ENCODE results near the gene PTGES2. TPM values are rescaled to one million over a fixed set of nuclear protein-coding genes. Genes with fewer than 3 reads are reported as not detected.

The PTGES2 gene
- total RNA-seq, 4 donors from 2014 or later: 123 to 193 (median 168) TPM

- peak; percentile 89 to 98 (median 97) for DNase-seq
- Histone ChIP-seq H3K36me3 (peaks cover 0 to 26% (median 0%) of the 10 kb centered on the region in 3 donors), H3K27ac (peak overlapping the region in 2 of 4 donors; percentile 10 to 16), H3K27me3 (no peaks in the 10 kb centered on the region), H3K9me3 (no peaks in the 10 kb centered on the region), H3K4me3 (no peak overlapping the region), H3K4me1 (peaks cover 0 to 26% (median 10%) of the 10 kb centered on the region in 4 donors)
- TF ChIP-seq, protein P1, sequence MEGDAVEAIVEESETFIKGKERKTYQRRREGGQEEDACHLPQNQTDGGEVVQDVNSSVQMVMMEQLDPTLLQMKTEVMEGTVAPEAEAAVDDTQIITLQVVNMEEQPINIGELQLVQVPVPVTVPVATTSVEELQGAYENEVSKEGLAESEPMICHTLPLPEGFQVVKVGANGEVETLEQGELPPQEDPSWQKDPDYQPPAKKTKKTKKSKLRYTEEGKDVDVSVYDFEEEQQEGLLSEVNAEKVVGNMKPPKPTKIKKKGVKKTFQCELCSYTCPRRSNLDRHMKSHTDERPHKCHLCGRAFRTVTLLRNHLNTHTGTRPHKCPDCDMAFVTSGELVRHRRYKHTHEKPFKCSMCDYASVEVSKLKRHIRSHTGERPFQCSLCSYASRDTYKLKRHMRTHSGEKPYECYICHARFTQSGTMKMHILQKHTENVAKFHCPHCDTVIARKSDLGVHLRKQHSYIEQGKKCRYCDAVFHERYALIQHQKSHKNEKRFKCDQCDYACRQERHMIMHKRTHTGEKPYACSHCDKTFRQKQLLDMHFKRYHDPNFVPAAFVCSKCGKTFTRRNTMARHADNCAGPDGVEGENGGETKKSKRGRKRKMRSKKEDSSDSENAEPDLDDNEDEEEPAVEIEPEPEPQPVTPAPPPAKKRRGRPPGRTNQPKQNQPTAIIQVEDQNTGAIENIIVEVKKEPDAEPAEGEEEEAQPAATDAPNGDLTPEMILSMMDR (IDR thresholded peaks at IDR 0.05): peak; percentile 100
- peak in 1 of 2 donors; percentile 44 for TF ChIP-seq POLR2A (IDR thresholded peaks at IDR 0.05)
These were observed 9.7 kb downstream of the PTGES2 start for GRCh38 chr9:128117613-128118471.

DNA sequence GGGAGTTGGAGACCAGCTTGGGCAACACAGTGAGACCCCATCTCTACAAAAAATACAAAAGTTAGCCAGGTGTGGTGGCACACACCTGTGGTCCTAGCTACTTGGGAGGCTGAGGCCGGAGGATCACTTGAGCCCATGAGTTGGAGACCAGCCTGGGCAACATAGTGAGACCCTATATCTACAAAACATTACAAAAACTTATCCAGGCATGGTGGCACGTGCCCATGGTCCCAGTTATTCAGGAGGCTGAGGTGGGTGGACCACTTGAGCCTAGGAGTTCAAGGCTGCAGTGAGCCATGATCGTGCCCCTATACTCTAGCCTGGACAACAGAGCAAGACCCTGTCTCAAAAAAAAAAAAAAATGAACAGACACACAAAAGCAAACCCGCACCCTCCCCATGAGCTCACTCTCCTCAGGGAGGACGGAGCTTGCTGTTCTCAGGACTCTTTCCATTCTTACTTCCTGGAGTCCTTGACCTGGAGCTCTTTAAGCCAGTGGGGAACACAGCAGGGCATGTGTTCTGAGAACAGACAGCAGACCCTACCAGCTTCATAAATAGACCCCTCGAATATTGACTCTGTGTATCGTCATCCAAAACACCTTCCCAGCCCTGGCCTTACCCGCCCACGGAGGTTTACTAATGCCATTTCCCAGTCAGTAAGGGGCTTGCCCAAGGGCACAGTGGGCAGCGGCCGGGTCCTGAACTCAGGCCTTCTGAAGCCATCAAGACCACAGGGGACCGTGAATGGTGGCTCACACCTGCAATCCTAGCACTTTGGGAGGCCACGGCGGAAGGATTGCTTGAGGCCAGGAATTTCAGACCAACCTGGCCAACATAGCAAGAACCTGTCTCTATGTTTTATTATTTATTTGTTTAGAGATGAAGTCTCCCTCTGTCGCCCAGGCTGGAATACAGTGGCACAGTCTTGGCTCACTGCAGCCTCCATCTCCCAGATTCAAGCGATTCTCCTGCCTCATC is 11.1 kb downstream of the PTGES2 start:
- H3K9me3 ChIP-seq: no peaks in the 10 kb centered on the region
- H3K4me1 ChIP-seq: peaks cover 0 to 27% (median 10%) of the 10 kb centered on the region in 4 donors
- DNase-seq: peak in 2 of 3 donors; percentile 49 to 51
- no peaks in the 10 kb centered on the region for H3K27me3 ChIP-seq
- H3K27ac ChIP-seq: peak overlapping the region; percentile 40 to 98 (median 96)
- H3K36me3 ChIP-seq: peaks cover 0 to 15% (median 0%) of the 10 kb centered on the region in 3 donors
- no peak overlapping the region for H3K4me3 ChIP-seq
- no peak for TF ChIP-seq POLR2A (IDR thresholded peaks at IDR 0.05)
- TF ChIP-seq, protein P1 (IDR thresholded peaks at IDR 0.05): no peak

DNA sequence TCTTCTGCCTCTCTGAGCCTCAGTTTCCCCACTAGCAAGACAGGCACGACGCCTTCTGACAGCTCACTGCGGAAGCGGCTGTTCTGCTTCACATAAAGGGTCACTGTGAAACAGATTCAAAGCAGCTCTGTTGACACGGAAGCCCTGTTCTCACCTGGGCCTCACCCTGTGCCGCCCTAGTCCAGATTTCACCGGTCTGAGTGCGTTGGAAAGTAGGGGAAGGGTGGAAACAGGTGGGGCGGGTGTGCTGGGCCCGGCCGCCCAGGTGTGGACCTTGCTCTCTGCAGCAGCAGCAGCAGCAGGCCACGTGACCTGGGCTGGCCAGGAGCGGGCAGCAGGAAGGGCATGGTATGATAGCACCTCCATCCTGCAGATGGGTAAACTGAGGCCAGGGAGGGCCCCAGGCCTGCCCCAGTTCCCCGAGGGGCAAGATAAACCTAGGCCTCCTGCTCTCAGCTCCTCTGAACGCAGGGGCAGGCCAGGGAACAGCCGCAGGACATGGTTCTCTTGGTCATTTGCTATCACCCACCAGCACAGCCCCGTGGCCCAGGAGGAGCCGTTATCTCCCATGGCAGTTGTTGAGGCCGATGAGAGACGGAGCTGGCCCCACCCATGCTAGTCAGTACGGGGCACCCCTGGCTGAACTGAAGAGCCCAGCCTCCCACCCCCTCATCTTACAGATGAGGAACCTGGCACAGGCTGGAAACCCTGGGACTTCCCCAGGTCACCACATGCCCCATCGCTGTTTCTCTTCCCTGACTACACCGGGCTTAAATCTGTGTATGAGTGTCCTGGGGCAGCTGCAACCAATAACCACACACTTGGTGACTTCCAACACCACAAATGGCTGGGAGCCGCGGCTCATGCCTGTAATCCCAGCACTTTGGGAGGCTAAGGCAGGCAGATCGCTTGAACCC is 12.1 kb downstream of the PTGES2 start:
- H3K4me3 ChIP-seq: peak overlapping the region in 3 of 4 donors; percentile 21 to 67 (median 52)
- H3K36me3 ChIP-seq: peaks cover 0 to 5% (median 0%) of the 10 kb centered on the region in 3 donors
- H3K27ac ChIP-seq: peak overlapping the region; percentile 40 to 98 (median 96)
- peak; percentile 58 to 95 (median 92) for DNase-seq
- no peaks in the 10 kb centered on the region for H3K27me3 ChIP-seq
- H3K9me3 ChIP-seq: no peaks in the 10 kb centered on the region
- peak; percentile 97 to 98 for TF ChIP-seq POLR2A (IDR thresholded peaks at IDR 0.05)
- TF ChIP-seq, protein P1 (IDR thresholded peaks at IDR 0.05): peak in 1 of 6 experiments; percentile 10
- H3K4me1 ChIP-seq: peaks cover 0 to 30% (median 10%) of the 10 kb centered on the region in 4 donors

- no peaks in the 10 kb centered on the region for H3K36me3 ChIP-seq
- TF ChIP-seq, protein P1 (IDR thresholded peaks at IDR 0.05): no peak
- no peak for TF ChIP-seq POLR2A (IDR thresholded peaks at IDR 0.05)
- no peaks in the 10 kb centered on the region for H3K9me3 ChIP-seq
- DNase-seq: peak in 2 of 3 donors; percentile 46 to 62
- H3K4me3 ChIP-seq: peak overlapping the region in 3 of 4 donors; percentile 21 to 67 (median 52)
- H3K27ac ChIP-seq: peak overlapping the region; percentile 40 to 98 (median 96)
- H3K4me1 ChIP-seq: peaks cover 0 to 30% (median 10%) of the 10 kb centered on the region in 4 donors
- H3K27me3 ChIP-seq: no peaks in the 10 kb centered on the region
These were observed 13.0 kb downstream of the PTGES2 start for GRCh38 chr9:128114326-128115186.
